GM18499 (cell line): ENCODE measurements around the gene PAQR7.

Source experiments
- ATAC-seq: cut with Tn5 transposase; IDR thresholded peaks from one replicate; pipeline ENCODE4 v1.9.1; 2021; ENCODE audit warnings: moderate number of reproducible peaks; ENCODE audit not compliant: insufficient read depth, unreplicated experiment

The PAQR7 gene

GRCh38 chr1:25875154-25875855 is at the start of gene PAQR7:
TSS of gene PAQR7 (minus strand) at chr1:25875708. CDS start at chr1:25863839, 11,869 bp downstream.
- no peak for ATAC-seq

GRCh38 chr1:25924454-25924853 is 48.9 kb upstream of the PAQR7 start:
- no peak for ATAC-seq

GRCh38 chr1:25922971-25923552 is 47.6 kb upstream of the PAQR7 start:
- no peak for ATAC-seq

GRCh38 chr1:25922056-25922970 is 46.8 kb upstream of the PAQR7 start:
- ATAC-seq: no peak

- ATAC-seq: no peak
Observed at GRCh38 chr1:25918615-25919014, 43.1 kb upstream of the PAQR7 start.

GRCh38 chr1:25917996-25918395 is 42.5 kb upstream of the PAQR7 start:
- no peak for ATAC-seq

- ATAC-seq: no peak
Observed at GRCh38 chr1:25916460-25916859, 41.0 kb upstream of the PAQR7 start.

GRCh38 chr1:25914074-25914995 is 38.8 kb upstream of the PAQR7 start:
- no peak for ATAC-seq

GRCh38 chr1:25913206-25913605 is 37.7 kb upstream of the PAQR7 start:
- ATAC-seq: no peak

GRCh38 chr1:25912076-25912831 is 36.7 kb upstream of the PAQR7 start:
- ATAC-seq: no peak

- no peak for ATAC-seq
Observed at GRCh38 chr1:25911162-25911561, 35.7 kb upstream of the PAQR7 start.

GRCh38 chr1:25909040-25909439 is 33.5 kb upstream of the PAQR7 start:
- ATAC-seq: no peak

- ATAC-seq: no peak
Observed at GRCh38 chr1:25908161-25908560, 32.7 kb upstream of the PAQR7 start.

GRCh38 chr1:25907601-25908000 is 32.1 kb upstream of the PAQR7 start:
- no peak for ATAC-seq

- ATAC-seq: no peak
Observed at GRCh38 chr1:25906644-25907300, 31.3 kb upstream of the PAQR7 start.

GRCh38 chr1:25905680-25906643 is 30.5 kb upstream of the PAQR7 start, which contains the start of gene STMN1:
TSS of gene STMN1 (minus strand) at chr1:25906419. CDS start at chr1:25904676, 1,743 bp downstream.
- peak; percentile 52 for ATAC-seq

GRCh38 chr1:25904943-25905679 is 29.6 kb upstream of the PAQR7 start:
- ATAC-seq: no peak
